ENCODE data around the gene NBPF4.
"Not testable (repeated sequence)": the region's sequence is repeated elsewhere in the genome, so short reads cannot be mapped to it uniquely, and the experiment has no call there.

GRCh38 chr1:108282528-108283257 lies 38.8 kb upstream of the NBPF4 start:
- TF ChIP-seq CTCF (conservative IDR thresholded peaks at IDR 0.05; ENCODE audit: low read depth, low read length); EZH2 (IDR thresholded peaks at IDR 0.05; ENCODE audit: borderline replicate concordance, low read depth, low read length, poor library complexity, severe bottlenecking): not testable (repeated sequence)

All from A673 (cell line).